Chondrocyte (in vitro differentiated cells): ENCODE data around the gene RABGAP1L. TPM values are rescaled to one million over a fixed set of nuclear protein-coding genes. Genes with fewer than 3 reads are reported as not detected.

Experiments used
- DNase-seq: peaks from one replicate; pipeline ENCODE4 v3.0.0; 2021; ENCODE audit warnings: mixed read lengths, low spot score
- H3K27ac Mint-ChIP-seq: one replicate; pipeline ENCODE4 v1.8.0; 2021; ENCODE audit warnings: mild to moderate bottlenecking, moderate library complexity, mixed read lengths; ENCODE audit not compliant: unreplicated experiment
- H3K27me3 Mint-ChIP-seq: 2 replicates; pipeline ENCODE4 v1.8.0; 2021; ENCODE audit warnings: low read depth, mixed read lengths
- H3K36me3 Mint-ChIP-seq: 2 replicates; pipeline ENCODE4 v1.8.0; 2021; ENCODE audit warnings: low read depth, mixed read lengths
- H3K4me1 Mint-ChIP-seq: 2 replicates; pipeline ENCODE4 v1.8.0; 2021; ENCODE audit warnings: low read depth, mild to moderate bottlenecking, mixed read lengths
- H3K4me3 Mint-ChIP-seq: one replicate; pipeline ENCODE4 v1.8.0; 2021; ENCODE audit warnings: mild to moderate bottlenecking, moderate library complexity, mixed read lengths; ENCODE audit not compliant: unreplicated experiment
- H3K9me3 Mint-ChIP-seq: 2 replicates; pipeline ENCODE4 v1.8.0; 2021; ENCODE audit warnings: low read depth, mixed read lengths
- total RNA-seq: library from RNA; stranded (reverse); gene quantifications from 3 replicates; pipeline ENCODE4 v1.2.1, GENCODE V29; 2021
- TF ChIP-seq, protein P1 (sequence below): fragments of 200-600 bp; sonication (generic); IDR thresholded peaks from 2 replicates; pipeline ENCODE4 v1.5.0; 2021; ENCODE audit warnings: antibody characterized with exemption, mild to moderate bottlenecking, moderate library complexity

RABGAP1L gene
- total RNA-seq, 1 donor from 2014 or later = 27.1 TPM

DNA sequence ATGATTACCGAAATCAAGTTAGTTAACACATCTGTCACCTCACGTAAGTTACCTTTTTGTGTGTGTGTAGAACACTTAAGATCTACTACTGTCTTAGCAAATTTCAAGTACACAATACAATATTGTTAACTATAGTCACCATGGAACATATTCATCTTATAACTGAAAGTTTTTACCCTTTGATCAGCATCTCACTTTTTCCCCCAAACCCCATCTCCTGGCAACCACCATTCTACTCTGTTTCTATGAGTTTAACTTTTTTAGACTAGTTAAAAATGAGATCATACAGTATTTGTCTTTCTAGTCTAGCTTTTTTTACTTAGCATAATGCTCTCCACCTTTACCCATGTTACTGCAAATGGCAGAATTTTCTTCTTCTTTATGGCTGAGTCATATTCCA lies 124.7 kb downstream of the RABGAP1L start:
- no peak for DNase-seq
- Mint-ChIP-seq H3K27me3 (no peaks in the 10 kb centered on the region), H3K36me3 (peaks cover 29% of the 10 kb centered on the region), H3K4me3 (no peak overlapping the region), H3K27ac (no peak overlapping the region), H3K4me1 (no peaks in the 10 kb centered on the region), H3K9me3 (peaks cover 17% of the 10 kb centered on the region)
- TF ChIP-seq, protein P1, sequence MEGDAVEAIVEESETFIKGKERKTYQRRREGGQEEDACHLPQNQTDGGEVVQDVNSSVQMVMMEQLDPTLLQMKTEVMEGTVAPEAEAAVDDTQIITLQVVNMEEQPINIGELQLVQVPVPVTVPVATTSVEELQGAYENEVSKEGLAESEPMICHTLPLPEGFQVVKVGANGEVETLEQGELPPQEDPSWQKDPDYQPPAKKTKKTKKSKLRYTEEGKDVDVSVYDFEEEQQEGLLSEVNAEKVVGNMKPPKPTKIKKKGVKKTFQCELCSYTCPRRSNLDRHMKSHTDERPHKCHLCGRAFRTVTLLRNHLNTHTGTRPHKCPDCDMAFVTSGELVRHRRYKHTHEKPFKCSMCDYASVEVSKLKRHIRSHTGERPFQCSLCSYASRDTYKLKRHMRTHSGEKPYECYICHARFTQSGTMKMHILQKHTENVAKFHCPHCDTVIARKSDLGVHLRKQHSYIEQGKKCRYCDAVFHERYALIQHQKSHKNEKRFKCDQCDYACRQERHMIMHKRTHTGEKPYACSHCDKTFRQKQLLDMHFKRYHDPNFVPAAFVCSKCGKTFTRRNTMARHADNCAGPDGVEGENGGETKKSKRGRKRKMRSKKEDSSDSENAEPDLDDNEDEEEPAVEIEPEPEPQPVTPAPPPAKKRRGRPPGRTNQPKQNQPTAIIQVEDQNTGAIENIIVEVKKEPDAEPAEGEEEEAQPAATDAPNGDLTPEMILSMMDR = no peak

DNA sequence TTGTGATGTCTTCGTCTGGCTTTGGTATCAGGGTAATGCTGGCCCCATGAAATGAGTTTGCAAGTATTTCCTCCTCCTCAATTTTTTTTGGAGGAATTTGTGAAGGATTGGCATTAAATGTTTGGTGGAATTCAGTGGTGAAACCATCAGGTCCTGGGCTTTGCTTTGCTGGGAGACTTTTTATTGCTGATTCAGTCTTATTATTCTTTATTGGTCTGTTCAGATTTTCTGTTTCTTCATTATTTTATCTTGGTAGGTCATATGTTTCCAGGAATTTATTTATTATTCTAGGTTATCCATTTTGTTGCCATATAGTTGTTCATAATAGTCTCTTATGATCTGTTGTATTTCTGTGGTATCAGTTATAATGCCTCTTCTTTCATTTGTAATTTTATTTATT lies 126.7 kb downstream of the RABGAP1L start:
- TF ChIP-seq, protein P1 = no peak
- Mint-ChIP-seq H3K27me3 (no peaks in the 10 kb centered on the region), H3K4me1 (no peaks in the 10 kb centered on the region), H3K36me3 (peaks cover 26% of the 10 kb centered on the region), H3K4me3 (no peak overlapping the region), H3K27ac (no peak overlapping the region), H3K9me3 (peaks cover 16% of the 10 kb centered on the region)
- no peak for DNase-seq

DNA sequence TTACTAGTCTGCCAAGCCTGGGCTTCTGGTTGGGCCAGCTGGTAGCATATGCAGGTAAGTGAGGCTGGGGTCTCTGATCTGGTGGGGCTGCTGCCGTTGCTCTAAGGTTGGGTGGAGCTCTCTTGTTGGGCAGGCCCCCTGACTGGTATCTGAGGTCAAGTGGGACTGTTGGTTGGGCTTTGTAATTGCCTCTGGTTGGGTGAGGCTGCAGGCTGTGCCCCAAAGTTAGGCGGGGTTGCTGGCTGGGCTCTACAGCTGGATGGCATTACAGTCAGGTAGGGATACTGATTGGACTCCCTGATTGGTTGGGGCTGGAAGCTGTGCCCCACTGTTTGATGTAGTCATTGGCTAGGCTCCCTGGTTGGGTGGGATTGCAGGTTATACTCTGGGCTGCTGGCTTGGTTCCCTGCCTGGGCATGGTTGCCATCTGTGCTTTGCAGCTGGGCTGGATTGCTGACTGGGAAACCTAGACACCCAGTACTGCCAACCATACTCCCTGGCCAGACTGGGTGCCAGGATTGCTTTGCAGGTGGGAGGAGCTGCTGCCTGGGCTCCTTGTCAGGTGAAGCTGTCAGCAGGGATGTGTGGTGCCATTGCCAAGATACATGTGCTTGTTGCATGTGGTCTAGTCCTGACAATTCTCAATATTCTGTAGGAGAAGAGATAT lies 130.5 kb downstream of the RABGAP1L start:
- no peak overlapping the region for H3K27ac Mint-ChIP-seq
- TF ChIP-seq, protein P1 = no peak
- DNase-seq = no peak
- no peaks in the 10 kb centered on the region for H3K4me1 Mint-ChIP-seq
- peaks cover 13% of the 10 kb centered on the region for H3K9me3 Mint-ChIP-seq
- no peaks in the 10 kb centered on the region for H3K27me3 Mint-ChIP-seq
- H3K36me3 Mint-ChIP-seq = peaks cover 15% of the 10 kb centered on the region
- no peak overlapping the region for H3K4me3 Mint-ChIP-seq

DNA sequence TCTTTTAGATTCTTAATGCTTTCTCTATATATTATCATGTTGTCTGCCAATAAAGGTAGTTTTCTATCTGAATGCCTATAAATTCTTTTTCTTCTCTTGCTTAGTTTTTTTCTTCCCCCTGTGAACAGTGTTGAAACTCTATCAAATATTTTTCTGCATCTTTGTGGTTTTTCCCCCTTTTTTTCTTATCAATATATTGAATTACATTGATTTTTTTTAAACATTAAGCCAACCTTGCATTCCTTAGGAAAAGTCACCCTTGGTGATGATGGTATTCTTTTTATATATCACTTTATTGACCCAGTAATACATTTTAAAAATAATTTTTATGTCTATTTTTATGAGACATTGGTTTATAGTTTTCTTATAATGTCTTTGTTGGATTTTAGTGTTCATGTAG lies 131.7 kb downstream of the RABGAP1L start:
- DNase-seq = no peak
- Mint-ChIP-seq H3K9me3 (peaks cover 13% of the 10 kb centered on the region), H3K27ac (no peak overlapping the region), H3K36me3 (peaks cover 15% of the 10 kb centered on the region), H3K4me1 (no peaks in the 10 kb centered on the region), H3K27me3 (no peaks in the 10 kb centered on the region), H3K4me3 (no peak overlapping the region)
- TF ChIP-seq, protein P1 = no peak

DNA sequence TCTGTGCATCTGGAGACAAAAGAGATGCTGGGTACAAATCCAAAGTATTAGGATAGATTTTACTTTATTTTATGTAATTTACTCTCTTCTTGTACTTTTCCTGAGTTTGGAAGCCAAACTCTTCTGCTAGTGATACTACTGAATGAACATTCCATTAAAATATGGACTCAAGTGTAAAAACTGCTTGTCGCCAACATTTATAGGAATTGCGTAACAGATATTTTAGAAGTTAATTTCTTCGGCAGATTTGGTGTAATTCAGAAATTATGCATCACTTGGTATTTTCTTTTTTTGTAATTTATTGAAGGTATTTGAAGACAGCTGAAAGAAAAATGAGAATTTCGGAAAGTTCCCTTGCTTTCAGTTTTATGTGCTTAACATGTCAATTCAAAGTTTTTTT lies 137.0 kb downstream of the RABGAP1L start:
- Mint-ChIP-seq H3K27ac (no peak overlapping the region), H3K4me3 (no peak overlapping the region), H3K9me3 (peaks cover 3% of the 10 kb centered on the region), H3K36me3 (peaks cover 3% of the 10 kb centered on the region), H3K27me3 (no peaks in the 10 kb centered on the region), H3K4me1 (no peaks in the 10 kb centered on the region)
- DNase-seq = no peak
- TF ChIP-seq, protein P1 = no peak
